Calu3 (cell line): ENCODE data around the gene CCDC6. TPM values are rescaled to one million over a fixed set of nuclear protein-coding genes. Genes with fewer than 3 reads are reported as not detected.

Experiments
- BruUV-seq: library from RNA; stranded (reverse); fragments of 400-500 nt; replicated peaks from 2 replicates; lab custom pipeline; 2021; lab: Mats Ljungman, UMichigan
- CTCF ChIA-PET: fragments of 300-600 bp; sonication (Branson Sonifier 250); formaldehyde crosslinking; loops from one replicate; lab custom pipeline; 2022; ENCODE audit warnings: antibody characterized with exemption; lab: Charles Lee
- DNase-seq: peaks from one replicate; pipeline ENCODE4 v3.0.0; 2022
- H3K27ac Mint-ChIP-seq: one replicate; pipeline ENCODE4 v1.8.0; 2022; ENCODE audit warnings: mixed read lengths; ENCODE audit not compliant: unreplicated experiment
- H3K27me3 Mint-ChIP-seq: one replicate; pipeline ENCODE4 v1.8.0; 2022; ENCODE audit warnings: mixed read lengths; ENCODE audit not compliant: unreplicated experiment
- H3K36me3 Mint-ChIP-seq: one replicate; pipeline ENCODE4 v1.8.0; 2022; ENCODE audit warnings: mild to moderate bottlenecking, moderate library complexity, mixed read lengths; ENCODE audit not compliant: insufficient read depth, unreplicated experiment
- H3K4me1 Mint-ChIP-seq: one replicate; pipeline ENCODE4 v1.8.0; 2022; ENCODE audit warnings: mild to moderate bottlenecking, low read depth, mixed read lengths; ENCODE audit not compliant: unreplicated experiment
- H3K4me3 Mint-ChIP-seq: one replicate; pipeline ENCODE4 v1.8.0; 2022; ENCODE audit warnings: mild to moderate bottlenecking, low read depth, moderate library complexity, mixed read lengths; ENCODE audit not compliant: unreplicated experiment
- H3K9me3 Mint-ChIP-seq: one replicate; pipeline ENCODE4 v1.8.0; 2022; ENCODE audit warnings: low read depth, mixed read lengths; ENCODE audit not compliant: unreplicated experiment
- CTCF ChIP-seq: fragments of 200-600 bp; IDR thresholded peaks from one replicate; pipeline ENCODE4 v1.8.0; 2022; ENCODE audit warnings: antibody characterized with exemption; ENCODE audit not compliant: unreplicated experiment
- intact Hi-C: fragments of 100-400 bp; cut with micrococcal nuclease; formaldehyde crosslinking; loops from one replicate; pipeline ENCODE4 v1.10.0; 2022; ENCODE audit not compliant: unreplicated experiment
- total RNA-seq: library from RNA; stranded (reverse); gene quantifications from 2 replicates; pipeline ENCODE4 v1.2.3, GENCODE V29; 2022

Gene CCDC6
- total RNA-seq, 1 experiment from 2014 or later: 115 TPM

- H3K4me1 Mint-ChIP-seq: peaks cover 9% of the 10 kb centered on the region
- CTCF ChIA-PET: interaction anchor here (1.1 to 2.2 kb wide), 2 partner anchors 197 to 213 kb away, joined by 5 to 6 read pairs; no protein-coding TSS in a partner anchor
- BruUV-seq: no TSS peak
- TF ChIP-seq CTCF: no peak
- H3K36me3 Mint-ChIP-seq: peaks cover 19% of the 10 kb centered on the region
- H3K27ac Mint-ChIP-seq: no peak overlapping the region
- no peak for DNase-seq
- no peak overlapping the region for H3K4me3 Mint-ChIP-seq
- H3K9me3 Mint-ChIP-seq: no peaks in the 10 kb centered on the region
- intact Hi-C loops: no loop called here
- no peaks in the 10 kb centered on the region for H3K27me3 Mint-ChIP-seq
Observed at GRCh38 chr10:59823111-59823510, 83.2 kb downstream of the CCDC6 start.

GRCh38 chr10:59820471-59820870 is 85.9 kb downstream of the CCDC6 start:
- TF ChIP-seq CTCF: no peak
- Mint-ChIP-seq H3K36me3 (peaks cover 11% of the 10 kb centered on the region), H3K4me1 (no peaks in the 10 kb centered on the region), H3K9me3 (no peaks in the 10 kb centered on the region), H3K27ac (no peak overlapping the region), H3K4me3 (no peak overlapping the region), H3K27me3 (no peaks in the 10 kb centered on the region)
- CTCF ChIA-PET: interaction anchor here (0.7 kb wide), 3 partner anchors 162 to 1043 kb away, joined by 3 read pairs; no protein-coding TSS in a partner anchor
- intact Hi-C loops: no loop called here
- BruUV-seq: no TSS peak
- DNase-seq: no peak

GRCh38 chr10:59819683-59820082 is 86.7 kb downstream of the CCDC6 start:
- H3K9me3 Mint-ChIP-seq: no peaks in the 10 kb centered on the region
- no TSS peak for BruUV-seq
- H3K27ac Mint-ChIP-seq: no peak overlapping the region
- intact Hi-C loops: no loop called here
- CTCF ChIA-PET: interaction anchor here (0.7 to 1.1 kb wide), 3 partner anchors 11 to 190 kb away, joined by 3 to 4 read pairs (median 3); no protein-coding TSS in a partner anchor
- H3K27me3 Mint-ChIP-seq: no peaks in the 10 kb centered on the region
- DNase-seq: no peak
- no peaks in the 10 kb centered on the region for H3K4me1 Mint-ChIP-seq
- no peak overlapping the region for H3K4me3 Mint-ChIP-seq
- H3K36me3 Mint-ChIP-seq: peaks cover 6% of the 10 kb centered on the region
- no peak for TF ChIP-seq CTCF

- intact Hi-C loops: no loop called here
- DNase-seq: no peak
- no peak overlapping the region for H3K27ac Mint-ChIP-seq
- CTCF ChIA-PET: interaction anchor here (0.7 to 1.1 kb wide), 3 partner anchors 11 to 190 kb away, joined by 3 to 4 read pairs (median 3); no protein-coding TSS in a partner anchor
- no peaks in the 10 kb centered on the region for H3K9me3 Mint-ChIP-seq
- no peak overlapping the region for H3K4me3 Mint-ChIP-seq
- H3K27me3 Mint-ChIP-seq: no peaks in the 10 kb centered on the region
- peaks cover 6% of the 10 kb centered on the region for H3K36me3 Mint-ChIP-seq
- BruUV-seq: no TSS peak
- no peaks in the 10 kb centered on the region for H3K4me1 Mint-ChIP-seq
- no peak for TF ChIP-seq CTCF
Observed at GRCh38 chr10:59819265-59819664, 87.1 kb downstream of the CCDC6 start.
